CD4-positive, alpha-beta T cell treated with Interleukin-15 for 4 hours (primary cell): ENCODE data around the gene AGBL1.
"Not testable (repeated sequence)": the region's sequence is repeated elsewhere in the genome, so short reads cannot be mapped to it uniquely, and the experiment has no call there.

Experiments
- DNase-seq: peaks from one replicate; pipeline ENCODE4 v3.0.0-alpha.2; 2020; ENCODE audit warnings: low spot score

AGBL1 gene

GRCh38 chr15:86399041-86399954 lies 319.6 kb downstream of the AGBL1 start:
- no peak for DNase-seq

GRCh38 chr15:86403221-86403620 lies 323.6 kb downstream of the AGBL1 start:
- DNase-seq: no peak

DNA sequence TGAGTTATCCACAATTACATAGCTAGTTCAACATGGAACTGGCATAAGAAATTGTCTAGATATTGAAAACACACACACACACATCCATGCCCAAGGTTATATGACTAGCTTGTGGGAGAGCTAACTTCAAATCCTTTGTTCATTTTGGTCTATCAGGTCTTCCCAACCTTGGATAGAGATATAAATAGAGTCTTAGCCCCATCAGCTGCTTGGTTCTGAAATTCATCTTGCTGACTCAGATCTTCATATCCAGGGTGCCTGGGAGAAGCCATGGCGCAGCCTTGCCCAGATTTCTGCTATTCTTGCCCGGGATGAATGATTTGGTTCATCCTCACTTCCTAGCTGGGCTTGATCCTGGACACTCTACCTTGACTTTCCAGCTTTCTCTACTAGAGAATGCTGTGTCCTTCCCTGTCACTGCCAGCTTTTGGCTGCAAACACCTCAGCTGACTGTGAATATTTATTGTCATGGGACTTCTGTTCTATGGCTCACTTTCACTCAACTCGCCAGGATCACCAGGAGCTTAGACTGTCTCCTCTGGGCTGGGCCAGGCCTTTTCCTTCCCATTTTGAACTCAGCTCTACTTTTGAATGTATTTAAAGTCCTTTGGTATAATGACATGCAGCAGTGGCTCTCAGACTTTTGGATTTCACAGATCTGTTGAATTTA lies 324.4 kb downstream of the AGBL1 start:
- no peak for DNase-seq

GRCh38 chr15:86408261-86408660 lies 328.6 kb downstream of the AGBL1 start:
- DNase-seq: no peak

GRCh38 chr15:86411916-86412315 lies 332.2 kb downstream of the AGBL1 start:
- DNase-seq: no peak

DNA sequence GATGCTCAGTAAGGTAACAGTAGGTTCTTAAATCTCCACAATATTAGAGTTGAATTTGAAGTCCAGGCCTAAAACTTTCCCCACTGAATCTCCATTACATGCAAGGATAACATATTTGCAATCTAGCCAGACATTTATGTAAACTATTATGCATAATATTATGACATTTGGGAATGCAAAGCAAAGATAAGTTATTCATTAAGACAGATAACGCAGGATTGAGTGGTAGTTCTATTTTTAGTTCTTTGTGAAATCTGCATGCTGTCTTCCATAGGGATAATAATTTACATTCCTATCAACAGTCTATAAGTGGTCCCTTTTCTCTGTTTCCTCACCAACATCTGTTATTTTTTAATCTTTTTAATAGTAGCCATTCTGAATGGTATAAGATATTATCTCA lies 333.5 kb downstream of the AGBL1 start:
- no peak for DNase-seq

DNA sequence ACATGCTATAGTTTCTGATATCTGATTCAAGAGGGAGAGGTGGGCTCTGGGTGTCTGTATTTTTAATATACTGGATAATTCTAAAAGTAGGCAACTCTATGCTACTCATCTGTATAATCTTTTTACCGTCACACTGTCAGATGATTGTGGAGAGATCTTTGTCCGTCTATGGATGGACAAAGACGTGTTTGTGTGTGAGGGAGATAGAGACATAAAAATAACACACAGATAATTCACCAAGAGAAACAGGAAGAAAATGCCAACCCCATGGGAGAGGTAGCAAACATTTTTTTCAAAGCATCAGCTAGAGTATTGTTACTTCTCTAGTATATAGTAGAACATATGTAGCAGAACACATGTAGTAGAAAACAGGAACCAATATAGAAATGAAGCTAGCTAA lies 346.1 kb downstream of the AGBL1 start:
- DNase-seq: no peak

DNA sequence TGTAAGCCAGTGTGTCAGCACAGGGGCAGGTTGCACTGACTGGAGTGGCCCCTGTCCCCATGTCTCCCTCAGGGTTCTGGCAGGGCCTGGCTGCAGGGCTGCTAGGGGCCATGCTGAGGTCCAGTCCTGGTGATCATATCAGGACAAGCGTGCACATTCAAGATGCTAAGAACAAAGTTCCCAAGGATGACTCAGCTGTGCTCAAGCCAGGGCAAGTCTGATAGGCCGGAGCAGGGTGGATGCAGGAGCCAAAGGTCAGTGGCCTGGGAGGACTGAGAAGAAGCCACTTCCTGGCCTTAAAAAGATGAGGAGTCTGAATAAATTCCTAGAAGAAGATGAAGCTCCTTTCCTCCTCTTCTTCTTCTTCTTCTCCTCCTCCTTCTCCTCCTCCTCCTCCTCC lies 353.2 kb downstream of the AGBL1 start:
- DNase-seq: no peak

GRCh38 chr15:86433983-86434382 lies 354.3 kb downstream of the AGBL1 start:
- no peak for DNase-seq

DNA sequence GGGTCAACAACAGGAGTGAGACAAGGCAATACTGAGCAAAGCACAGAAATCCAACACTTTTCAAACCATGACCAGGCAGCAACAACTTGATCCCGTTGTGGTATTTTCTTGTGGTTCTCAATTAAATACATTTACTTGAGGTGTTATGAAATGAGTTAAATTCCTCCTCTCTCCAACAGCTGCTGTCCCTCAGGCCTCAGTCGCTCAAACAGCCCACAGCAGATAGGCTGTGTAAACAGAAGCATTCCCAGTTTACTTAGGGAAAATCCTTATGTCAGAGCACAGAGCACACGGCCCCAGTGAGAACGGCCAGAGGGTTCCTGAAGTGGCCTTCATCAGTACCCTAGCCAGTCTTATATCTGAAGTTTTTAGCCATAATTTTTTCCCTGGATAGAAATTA lies 359.9 kb downstream of the AGBL1 start:
- no peak for DNase-seq

DNA sequence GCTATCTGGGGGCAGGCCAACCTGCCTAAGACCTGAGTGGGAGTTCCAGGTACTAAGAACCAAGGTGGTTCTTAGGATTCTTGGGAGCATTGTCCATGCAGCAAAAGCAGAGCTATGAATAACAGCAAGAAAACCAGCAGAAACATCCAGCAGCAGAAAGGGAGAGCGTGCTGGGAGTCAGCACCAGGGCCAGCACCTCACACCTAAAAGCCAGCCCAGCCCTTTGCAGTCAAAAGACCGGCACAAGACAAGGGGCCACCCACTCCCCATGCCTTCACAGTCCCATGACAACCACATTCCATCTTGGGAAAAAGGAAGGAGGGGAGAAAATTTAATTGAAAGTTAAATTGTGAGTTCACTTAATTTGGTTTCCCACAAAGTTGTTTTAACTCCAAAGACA lies 364.9 kb downstream of the AGBL1 start:
- DNase-seq: no peak

GRCh38 chr15:86445579-86446252 lies 366.0 kb downstream of the AGBL1 start:
- no peak for DNase-seq

DNA sequence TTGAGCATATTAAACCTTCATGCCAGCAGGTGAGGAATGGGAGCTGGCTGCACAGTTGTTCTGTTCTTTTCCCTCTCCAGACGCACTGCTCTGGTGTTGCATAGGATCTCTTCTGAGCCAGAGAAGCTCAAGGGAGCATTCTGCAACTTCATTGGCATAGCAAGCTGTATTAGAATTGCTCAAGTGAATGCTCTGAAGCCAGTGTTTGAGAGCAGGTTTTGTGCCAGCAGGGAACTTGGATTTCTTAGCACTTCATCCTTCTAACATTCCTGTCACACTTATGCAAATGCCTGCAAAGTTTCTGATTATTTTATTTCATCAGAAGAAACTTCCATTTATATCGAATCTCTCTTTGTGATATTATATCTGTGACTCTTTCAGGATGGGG lies 366.6 kb downstream of the AGBL1 start:
- no peak for DNase-seq

DNA sequence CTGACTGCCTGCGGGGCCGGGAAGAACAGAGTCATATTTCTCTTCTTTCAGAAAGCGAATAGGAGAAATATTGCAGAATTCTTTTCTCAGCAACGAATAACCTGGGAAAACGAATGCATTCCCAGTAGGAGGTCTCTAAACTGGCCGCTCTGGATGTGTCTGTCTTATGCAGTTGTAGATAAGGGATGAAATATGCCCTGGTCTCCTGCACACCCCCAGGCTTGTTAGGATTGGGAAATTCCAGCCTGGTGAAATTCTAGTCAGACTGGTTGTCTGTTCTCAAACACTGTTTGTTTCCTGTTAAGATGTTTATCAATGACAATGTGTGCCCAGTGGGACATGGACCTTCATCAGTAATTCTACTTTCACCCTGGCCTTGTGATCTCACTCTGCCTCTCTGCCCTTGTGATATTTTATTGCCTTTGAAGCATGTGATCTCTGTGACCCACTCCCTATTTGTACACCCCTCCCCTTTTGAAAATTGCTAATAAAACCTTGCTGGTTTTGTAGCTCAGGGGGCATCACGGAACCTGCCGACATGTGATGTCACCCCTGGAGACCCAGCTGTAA lies 385.9 kb downstream of the AGBL1 start:
- DNase-seq: not testable (repeated sequence)

- no peak for DNase-seq
These were observed 402.0 kb downstream of the AGBL1 start for GRCh38 chr15:86481720-86482119.

DNA sequence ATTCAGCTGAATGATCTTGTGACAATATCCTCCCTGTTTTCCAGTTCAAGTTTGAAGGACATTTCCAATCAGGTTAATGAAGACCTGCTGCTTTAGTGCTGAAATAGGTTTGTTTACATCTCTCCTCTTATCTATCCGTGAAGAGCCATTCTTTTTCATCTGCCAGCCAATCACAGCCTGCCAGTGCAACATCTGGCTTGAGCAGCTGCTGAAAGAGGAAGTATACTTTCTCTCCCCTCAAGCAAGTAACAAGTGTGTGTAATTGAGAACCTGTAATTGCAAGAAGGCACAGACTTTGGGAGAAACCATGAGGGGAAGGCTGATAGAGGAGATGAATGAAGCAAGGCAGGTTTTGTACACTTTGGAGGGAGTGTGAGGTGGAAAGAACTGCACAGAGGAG lies 404.3 kb downstream of the AGBL1 start:
- DNase-seq: no peak

GRCh38 chr15:86488046-86488445 lies 408.4 kb downstream of the AGBL1 start:
- DNase-seq: no peak

GRCh38 chr15:86489981-86490380 lies 410.3 kb downstream of the AGBL1 start:
- DNase-seq: no peak

DNA sequence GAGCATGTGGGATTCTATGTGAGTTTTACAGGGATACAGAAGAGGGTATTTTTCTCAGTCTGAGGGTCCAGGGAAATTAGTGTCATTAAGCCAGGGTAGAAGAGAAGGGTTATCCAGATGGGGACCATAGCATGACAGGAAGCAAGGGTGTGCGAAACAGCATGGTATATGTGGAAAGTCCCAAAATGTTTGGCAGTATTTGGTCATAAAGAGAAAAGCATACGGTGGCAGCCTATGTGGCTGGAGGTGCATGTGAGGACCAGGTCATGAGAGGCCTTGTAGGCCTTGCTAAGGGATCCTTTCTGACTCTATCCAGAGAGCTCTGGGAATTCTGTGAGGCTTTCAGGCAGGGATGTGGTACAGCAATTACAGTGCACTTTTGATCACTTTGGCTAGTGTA lies 411.4 kb downstream of the AGBL1 start:
- no peak for DNase-seq

GRCh38 chr15:86493884-86494283 lies 414.2 kb downstream of the AGBL1 start:
- no peak for DNase-seq

DNA sequence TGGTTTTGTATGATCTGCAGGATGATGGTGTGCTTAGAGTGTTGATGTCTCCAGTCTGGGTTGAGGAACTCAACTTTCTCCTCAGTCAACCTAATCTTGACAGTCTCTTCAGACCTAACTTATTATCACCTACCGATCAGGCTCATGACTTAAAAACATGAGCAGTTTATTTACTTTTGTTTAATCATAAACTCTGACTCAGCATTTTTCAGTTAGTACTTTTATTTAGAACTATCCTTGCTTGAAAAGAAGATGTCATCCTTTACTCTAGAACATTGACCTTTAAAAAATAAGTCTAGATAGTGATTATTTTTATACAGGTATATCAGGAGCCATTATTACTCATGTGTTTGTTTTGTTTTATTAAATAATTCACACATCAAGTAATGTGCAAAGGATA lies 414.8 kb downstream of the AGBL1 start:
- no peak for DNase-seq

GRCh38 chr15:86502301-86502700 lies 422.6 kb downstream of the AGBL1 start:
- no peak for DNase-seq

- DNase-seq: no peak
These were observed 426.3 kb downstream of the AGBL1 start for GRCh38 chr15:86505951-86506350.
